ENCODE measurements around the gene CHI3L1.

GRCh38 chr1:203219171-203219570 is 32.7 kb upstream of the CHI3L1 start:
- TF ChIP-seq POLR2A (IDR thresholded peaks at IDR 0.05) (no peak), CTCF (IDR thresholded peaks at IDR 0.05) (no peak)
